Fibroblast of lung (primary cell): Measurements from ENCODE around the gene COBL.

ENCODE experiments used
- EZH2 ChIP-seq: IDR thresholded peaks from 2 replicates; pipeline ENCODE4 v1.5.1; 2012; ENCODE audit warnings: low read length, control low read depth, mild to moderate bottlenecking; ENCODE audit errors: missing control alignments
- TF ChIP-seq, protein P1 (sequence below), 2 donors: IDR thresholded peaks in 1 of 2; conservative IDR thresholded peaks in 1 of 2; 1 replicate in 1 of 2; 2 replicates in 1 of 2; pipeline ENCODE4 v1.5.1; 2011 to 2012; ENCODE audit warnings: low read length in 2 of 2, control low read depth in 1 of 2, inconsistent platforms in 1 of 2, low read depth in 1 of 2, mild to moderate bottlenecking in 1 of 2

DNA sequence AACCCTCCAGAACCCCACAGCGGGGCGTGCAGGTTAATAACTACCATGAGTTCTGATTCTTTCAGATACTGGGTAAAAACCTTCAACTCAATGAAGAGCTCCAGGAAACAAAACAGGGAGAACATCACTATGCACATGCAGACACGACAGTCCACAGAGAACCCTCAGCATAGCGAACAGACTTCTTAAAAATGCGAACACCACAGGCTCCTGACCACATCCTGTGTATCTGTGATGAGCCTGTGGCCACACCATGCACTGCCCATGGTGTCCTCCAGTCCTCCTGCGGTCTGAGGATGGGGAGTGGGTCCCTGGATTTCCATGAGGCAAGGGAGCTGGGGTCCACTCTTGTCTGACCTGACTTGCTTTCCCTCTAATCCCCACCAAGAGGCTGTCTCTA lies 107.2 kb downstream of the COBL start:
- TF ChIP-seq, protein P1, sequence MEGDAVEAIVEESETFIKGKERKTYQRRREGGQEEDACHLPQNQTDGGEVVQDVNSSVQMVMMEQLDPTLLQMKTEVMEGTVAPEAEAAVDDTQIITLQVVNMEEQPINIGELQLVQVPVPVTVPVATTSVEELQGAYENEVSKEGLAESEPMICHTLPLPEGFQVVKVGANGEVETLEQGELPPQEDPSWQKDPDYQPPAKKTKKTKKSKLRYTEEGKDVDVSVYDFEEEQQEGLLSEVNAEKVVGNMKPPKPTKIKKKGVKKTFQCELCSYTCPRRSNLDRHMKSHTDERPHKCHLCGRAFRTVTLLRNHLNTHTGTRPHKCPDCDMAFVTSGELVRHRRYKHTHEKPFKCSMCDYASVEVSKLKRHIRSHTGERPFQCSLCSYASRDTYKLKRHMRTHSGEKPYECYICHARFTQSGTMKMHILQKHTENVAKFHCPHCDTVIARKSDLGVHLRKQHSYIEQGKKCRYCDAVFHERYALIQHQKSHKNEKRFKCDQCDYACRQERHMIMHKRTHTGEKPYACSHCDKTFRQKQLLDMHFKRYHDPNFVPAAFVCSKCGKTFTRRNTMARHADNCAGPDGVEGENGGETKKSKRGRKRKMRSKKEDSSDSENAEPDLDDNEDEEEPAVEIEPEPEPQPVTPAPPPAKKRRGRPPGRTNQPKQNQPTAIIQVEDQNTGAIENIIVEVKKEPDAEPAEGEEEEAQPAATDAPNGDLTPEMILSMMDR (conservative IDR thresholded peaks at IDR 0.05 in 1 of 2, IDR thresholded peaks at IDR 0.05 in 1 of 2; ENCODE audit: low read depth in 1 of 2, low read length in 2 of 2), result no peak
- no peak for TF ChIP-seq EZH2
